ENCODE data around the gene ZNF296. TPM values are rescaled to one million over a fixed set of nuclear protein-coding genes. Genes with fewer than 3 reads are reported as not detected.

Gene ZNF296
- polyA plus RNA-seq, 10 donors: 0.34 to 1.1 (median 0.70) TPM; not detected in 1

DNA sequence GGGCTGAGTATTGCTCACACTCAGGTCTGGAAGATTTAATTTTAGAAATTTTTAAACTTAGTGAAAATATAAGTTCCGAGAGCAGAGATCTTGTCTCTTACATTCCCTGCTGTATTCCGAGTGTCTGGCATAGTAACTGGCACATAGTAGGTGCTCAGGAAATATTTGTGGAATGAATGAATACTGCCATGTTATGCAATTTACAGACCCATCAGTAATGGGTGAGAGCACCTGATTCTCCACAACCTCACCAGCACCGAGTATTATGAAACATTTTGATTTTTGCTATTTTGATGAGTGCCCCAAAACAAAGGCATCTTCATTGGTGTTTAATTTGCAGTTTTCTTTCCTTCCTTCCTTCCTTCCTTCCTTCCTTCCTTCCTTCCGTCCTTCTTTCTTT is 53.2 kb downstream of the ZNF296 start:
- DNase-seq: no peak

DNA sequence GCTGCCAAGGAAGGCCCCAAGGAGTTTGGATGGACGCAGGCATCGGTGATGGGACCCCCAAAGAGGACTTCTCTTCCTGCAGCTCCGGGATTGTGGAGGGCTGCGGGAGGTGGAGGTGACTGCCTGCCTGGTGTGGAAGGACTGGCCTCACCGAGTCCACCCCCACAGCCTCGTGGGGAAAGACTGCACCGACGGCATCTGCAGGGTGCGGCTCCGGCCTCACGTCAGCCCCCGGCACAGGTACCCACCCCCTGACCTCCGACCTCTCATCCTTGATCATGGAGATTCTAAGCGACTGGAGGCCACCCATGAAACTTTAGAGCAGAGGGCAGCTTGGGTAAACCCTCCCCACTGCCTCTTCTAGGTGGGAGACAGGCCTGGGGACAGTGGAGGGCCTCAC is 54.3 kb downstream of the ZNF296 start:
- no peak for DNase-seq

Other genes starting within 250 kb of the ZNF296 start
- gene NECTIN2, start 230.2 kb downstream of the ZNF296 start, polyA plus RNA-seq (ENCODE audit: insufficient read length in 10 of 10): 10 to 100 TPM; 39.4 to 57.8 (median 48.5) TPM
- 10 to 100 TPM; 26.2 to 40.9 (median 31.0) TPM for gene TOMM40, start 185.2 kb downstream of the ZNF296 start, polyA plus RNA-seq (ENCODE audit: insufficient read length in 10 of 10)
- 10 to 100 TPM; 24.6 to 53.3 (median 42.1) TPM for gene APOE, start 170.7 kb downstream of the ZNF296 start, polyA plus RNA-seq (ENCODE audit: insufficient read length in 10 of 10)
- 10 to 100 TPM; 11.5 to 23.3 (median 13.7) TPM for gene APOC1, start 161.9 kb downstream of the ZNF296 start, polyA plus RNA-seq (ENCODE audit: insufficient read length in 10 of 10)
- not detected for gene APOC4, start 134.2 kb downstream of the ZNF296 start, polyA plus RNA-seq (ENCODE audit: insufficient read length in 10 of 10)
- gene APOC2, start 130.4 kb downstream of the ZNF296 start, polyA plus RNA-seq (ENCODE audit: insufficient read length in 10 of 10): 1 to 10 TPM in 1 of 10 donors, under 1 TPM in 5, not detected in 4; 0.31 to 1.5 (median 0.49) TPM
- 10 to 100 TPM; 45.6 to 58.2 (median 53.1) TPM for gene CLPTM1, start 121.1 kb downstream of the ZNF296 start, polyA plus RNA-seq (ENCODE audit: insufficient read length in 10 of 10)
- 1 to 10 TPM; 3.0 to 5.6 (median 4.5) TPM for gene RELB, start 75.0 kb downstream of the ZNF296 start, polyA plus RNA-seq (ENCODE audit: insufficient read length in 10 of 10)
- 10 to 100 TPM; 34.6 to 69.2 (median 44.1) TPM for gene CLASRP, start 37.4 kb downstream of the ZNF296 start, polyA plus RNA-seq (ENCODE audit: insufficient read length in 10 of 10)
- gene GEMIN7, start 2.8 kb upstream of the ZNF296 start, polyA plus RNA-seq (ENCODE audit: insufficient read length in 10 of 10): 10 to 100 TPM; 14.5 to 23.9 (median 21.5) TPM
- gene PPP1R37, start 16.7 kb upstream of the ZNF296 start, polyA plus RNA-seq (ENCODE audit: insufficient read length in 10 of 10): 10 to 100 TPM; 15.8 to 23.8 (median 19.4) TPM
- under 1 TPM; 0.07 to 0.74 (median 0.18) TPM for gene NKPD1, start 84.5 kb upstream of the ZNF296 start, polyA plus RNA-seq (ENCODE audit: insufficient read length in 10 of 10)
- gene TRAPPC6A, start 101.8 kb upstream of the ZNF296 start, polyA plus RNA-seq (ENCODE audit: insufficient read length in 10 of 10): 10 to 100 TPM; 15.3 to 28.5 (median 19.5) TPM
- gene BLOC1S3, start 102.3 kb upstream of the ZNF296 start, polyA plus RNA-seq (ENCODE audit: insufficient read length in 10 of 10): 1 to 10 TPM; 5.9 to 9.0 (median 7.7) TPM
- gene EXOC3L2, start 168.9 kb upstream of the ZNF296 start, polyA plus RNA-seq (ENCODE audit: insufficient read length in 10 of 10): 1 to 10 TPM in 7 of 10 donors, under 1 TPM in 3; 0.71 to 2.6 (median 1.2) TPM
- gene MARK4, start 174.8 kb upstream of the ZNF296 start, polyA plus RNA-seq (ENCODE audit: insufficient read length in 10 of 10): 10 to 100 TPM; 20.2 to 35.0 (median 28.6) TPM
- 1,000 to 10,000 TPM; 1,344 to 3,569 (median 3,092) TPM for gene CKM, start 246.4 kb upstream of the ZNF296 start, polyA plus RNA-seq (ENCODE audit: insufficient read length in 10 of 10)